Spleen (tissue), 11 donors: ENCODE results near the gene PAX6. TPM values are rescaled to one million over a fixed set of nuclear protein-coding genes. Genes with fewer than 3 reads are reported as not detected.

Experiments
- DNase-seq: peaks from one replicate; pipeline ENCODE4 v3.0.0-alpha.2; 2020
- H3K27ac ChIP-seq, 8 donors: fragments of 200-600 bp; sonication (generic) in 7 of 8; 1 replicate in 4 of 8; 2 replicates in 4 of 8; pipeline versions ENCODE4 v1.5.0 to v1.8.0; 2016 to 2021; ENCODE audit warnings: inconsistent platforms in 4 of 8, mild to moderate bottlenecking in 4 of 8, moderate library complexity in 1 of 8
- H3K27me3 ChIP-seq, 7 donors: fragments of 200-600 bp; sonication (generic) in 6 of 7; replicated peaks in 1 of 7; 1 replicate in 4 of 7; 2 replicates in 3 of 7; pipeline versions ENCODE4 v1.5.0 to v1.8.0; 2016 to 2021; ENCODE audit warnings: inconsistent platforms in 3 of 7, mild to moderate bottlenecking in 1 of 7
- H3K36me3 ChIP-seq, 6 donors: fragments of 200-600 bp; sonication (generic) in 5 of 6; 1 replicate in 4 of 6; 2 replicates in 2 of 6; pipeline versions ENCODE4 v1.5.0 to v1.8.0; 2016 to 2021; ENCODE audit warnings: inconsistent platforms in 2 of 6
- H3K4me1 ChIP-seq, 6 donors: fragments of 200-600 bp; sonication (generic) in 5 of 6; 1 replicate in 3 of 6; 2 replicates in 3 of 6; pipeline versions ENCODE4 v1.5.0 to v1.8.0; 2016 to 2021; ENCODE audit warnings: inconsistent platforms in 3 of 6
- H3K4me3 ChIP-seq, 8 donors: fragments of 200-600 bp; sonication (generic) in 7 of 8; 1 replicate in 4 of 8; 2 replicates in 4 of 8; pipeline versions ENCODE4 v1.5.0 to v1.8.0; 2016 to 2021; ENCODE audit warnings: inconsistent platforms in 4 of 8, mild to moderate bottlenecking in 4 of 8, moderate library complexity in 2 of 8
- H3K9me3 ChIP-seq, 8 donors: fragments of 200-600 bp; sonication (generic) in 7 of 8; 1 replicate in 4 of 8; 2 replicates in 4 of 8; pipeline versions ENCODE4 v1.5.0 to v1.8.0; 2016 to 2021; ENCODE audit warnings: inconsistent platforms in 4 of 8
- CTCF ChIP-seq, 11 experiments: fragments of 200-600 bp in 7 of 11; fragments of 450-650 bp in 4 of 11; sonication (generic) in 4 of 11; IDR thresholded peaks in 8 of 11; conservative IDR thresholded peaks in 3 of 11; 1 replicate in 7 of 11; 2 replicates in 4 of 11; pipeline versions ENCODE4 v1.4.0 to v1.8.0; 2016 to 2021; ENCODE audit warnings: antibody characterized with exemption in 11 of 11, inconsistent platforms in 4 of 11, mild to moderate bottlenecking in 1 of 11
- POLR2A ChIP-seq, 3 donors: fragments of 450-650 bp; IDR thresholded peaks; one replicate each; pipeline ENCODE4 v1.5.1; 2017; ENCODE audit warnings: antibody characterized with exemption in 3 of 3, mild to moderate bottlenecking in 1 of 3
- POLR2AphosphoS5 ChIP-seq, 3 donors: sonication (generic); formaldehyde crosslinking; IDR thresholded peaks; one replicate each; pipeline ENCODE4 v1.5.1; 2017; ENCODE audit warnings: antibody characterized with exemption in 3 of 3
- WGBS, 5 donors: extraction: QIAGEN DNeasy Blood & Tissue Kit in 3 of 5; methylation state at CpG; one replicate each; pipeline versions ENCODE4 v1.1.5 to v1.1.7; 2013 to 2018; 5-methylcytosine and 5-hydroxymethylcytosine counted together
- intact Hi-C: fragments of 100-400 bp; cut with DNase I; formaldehyde crosslinking; loops from one replicate; pipeline ENCODE4 v1.15.0; 2023; ENCODE audit warnings: low total_unique reads
- polyA plus RNA-seq, 3 donors: library from polyadenylated mRNA; stranded (reverse); fragments of 200-250 nt; gene quantifications; one replicate each; pipeline ENCODE4 v1.2.1, GENCODE V29; 2013
- total RNA-seq, 7 donors: library from RNA; depleted of rRNA in 3 of 7; stranded (reverse); fragments of >200 nt in 3 of 7; fragmentation: NEBNext Ultra II Directional in 4 of 7; extraction: Animal tissue kit (Norgen Biotek cat#: 25700) in 4 of 7; gene quantifications; one replicate each; pipeline versions ENCODE4 v1.1.0 to v1.2.1, GENCODE V29; 2016 to 2021
- donor health status: healthy with polysubstance abuse.
- donor health status: DM: no; HTN: no; CAD: no; lungs with moderate emphysema.
- donor health status: DM: no; HTN: no; CAD: no.
- donor health status: Bipolar disorder and iron deficiency.
- donor health status: healthy.
- donor health status: DM: no; HTN: no; CAD: no.
- donor health status: DM: yes; HTN: yes; CAD: no.

The PAX6 gene
- total and polyA plus RNA-seq, 10 donors = 0.02 to 0.05 TPM; not detected in 8

GRCh38 chr11:31841435-31841834, 30.3 kb upstream of the PAX6 start:
- H3K4me1 ChIP-seq = no peaks in the 10 kb centered on the region
- 75 to 84% (median 79%) methylated on average over 3 of the region's 3 CpGs for WGBS, 5 donors
- intact Hi-C loops = no loop called here
- H3K36me3 ChIP-seq = no peaks in the 10 kb centered on the region
- no peaks in the 10 kb centered on the region for H3K9me3 ChIP-seq
- DNase-seq = no peak
- no peak overlapping the region for H3K4me3 ChIP-seq
- H3K27me3 ChIP-seq = peaks cover 0 to 67% (median 13%) of the 10 kb centered on the region in 7 donors
- TF ChIP-seq CTCF (IDR thresholded peaks at IDR 0.05 in 8 of 11, conservative IDR thresholded peaks at IDR 0.05 in 3 of 11) = no peak
- no peak overlapping the region for H3K27ac ChIP-seq

GRCh38 chr11:31834237-31834636, 23.1 kb upstream of the PAX6 start:
- no peaks in the 10 kb centered on the region for H3K36me3 ChIP-seq
- no peaks in the 10 kb centered on the region for H3K9me3 ChIP-seq
- intact Hi-C loops = no loop called here
- H3K27ac ChIP-seq = no peak overlapping the region
- WGBS, 5 donors = 21 to 47% (median 40%) methylated on average over 1 of the region's 1 CpG
- no peak for TF ChIP-seq POLR2A (IDR thresholded peaks at IDR 0.05)
- TF ChIP-seq POLR2AphosphoS5 (IDR thresholded peaks at IDR 0.05) = no peak
- no peak for TF ChIP-seq CTCF (IDR thresholded peaks at IDR 0.05 in 8 of 11, conservative IDR thresholded peaks at IDR 0.05 in 3 of 11)
- H3K4me1 ChIP-seq = no peaks in the 10 kb centered on the region
- peaks cover 0 to 92% (median 26%) of the 10 kb centered on the region in 7 donors for H3K27me3 ChIP-seq
- no peak overlapping the region for H3K4me3 ChIP-seq
- DNase-seq = no peak

GRCh38 chr11:31830406-31830805, 19.3 kb upstream of the PAX6 start:
- WGBS, 5 donors = 68 to 87% (median 81%) methylated on average over 4 of the region's 4 CpGs
- no peaks in the 10 kb centered on the region for H3K36me3 ChIP-seq
- peaks cover 0 to 3% (median 0%) of the 10 kb centered on the region in 8 donors for H3K9me3 ChIP-seq
- no peak overlapping the region for H3K4me3 ChIP-seq
- peaks cover 10 to 100% (median 57%) of the 10 kb centered on the region in 7 donors for H3K27me3 ChIP-seq
- no peak overlapping the region for H3K27ac ChIP-seq
- TF ChIP-seq POLR2A (IDR thresholded peaks at IDR 0.05) (no peak), CTCF (IDR thresholded peaks at IDR 0.05 in 8 of 11, conservative IDR thresholded peaks at IDR 0.05 in 3 of 11) (no peak), POLR2AphosphoS5 (IDR thresholded peaks at IDR 0.05) (no peak)
- peaks cover 0 to 23% (median 12%) of the 10 kb centered on the region in 6 donors for H3K4me1 ChIP-seq
- DNase-seq = no peak
- intact Hi-C loops = no loop called here

GRCh38 chr11:31828217-31828616, 17.1 kb upstream of the PAX6 start:
- no peak for DNase-seq
- peaks cover 0 to 32% (median 16%) of the 10 kb centered on the region in 6 donors for H3K4me1 ChIP-seq
- intact Hi-C loops = no loop called here
- H3K9me3 ChIP-seq = peaks cover 0 to 3% (median 0%) of the 10 kb centered on the region in 8 donors
- H3K4me3 ChIP-seq = no peak overlapping the region
- no peak overlapping the region for H3K27ac ChIP-seq
- H3K36me3 ChIP-seq = no peaks in the 10 kb centered on the region
- H3K27me3 ChIP-seq = peaks cover 14 to 100% (median 79%) of the 10 kb centered on the region in 7 donors
- TF ChIP-seq POLR2AphosphoS5 (IDR thresholded peaks at IDR 0.05) = no peak
- TF ChIP-seq POLR2A (IDR thresholded peaks at IDR 0.05) = no peak
- no peak for TF ChIP-seq CTCF (IDR thresholded peaks at IDR 0.05 in 8 of 11, conservative IDR thresholded peaks at IDR 0.05 in 3 of 11)
- 21 to 27% (median 24%) methylated on average over 7 of the region's 7 CpGs for WGBS, 5 donors
